ENCODE data around the gene PRDX1.

The PRDX1 gene

GRCh38 chr1:45521413-45522323, at the start of gene PRDX1:
PRDX1 (minus strand) TSS chr1:45521884; CDS start chr1:45519043, 2,841 bp downstream.
- peak; percentile 75 to 89 for DNase-seq

DNA sequence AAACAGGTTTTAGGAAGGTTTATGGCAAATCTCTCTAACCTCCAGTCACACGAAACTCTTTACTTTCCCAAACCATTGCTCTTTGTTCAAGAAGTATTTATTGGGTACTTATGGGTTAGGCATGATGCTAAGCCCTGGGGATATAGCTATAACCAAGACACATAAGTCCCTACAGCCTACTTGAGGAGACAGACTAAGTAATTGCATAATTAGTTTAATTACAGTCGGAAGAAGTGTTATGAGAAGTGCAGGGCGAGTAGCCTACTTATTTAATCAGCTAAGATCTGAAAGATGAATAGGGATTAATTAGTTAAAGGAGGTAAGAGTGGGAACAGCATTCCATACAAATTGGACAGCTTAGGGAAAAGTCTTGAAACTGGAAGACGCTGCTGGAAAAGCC, 48.9 kb upstream of the PRDX1 start:
- DNase-seq: no peak

DNA sequence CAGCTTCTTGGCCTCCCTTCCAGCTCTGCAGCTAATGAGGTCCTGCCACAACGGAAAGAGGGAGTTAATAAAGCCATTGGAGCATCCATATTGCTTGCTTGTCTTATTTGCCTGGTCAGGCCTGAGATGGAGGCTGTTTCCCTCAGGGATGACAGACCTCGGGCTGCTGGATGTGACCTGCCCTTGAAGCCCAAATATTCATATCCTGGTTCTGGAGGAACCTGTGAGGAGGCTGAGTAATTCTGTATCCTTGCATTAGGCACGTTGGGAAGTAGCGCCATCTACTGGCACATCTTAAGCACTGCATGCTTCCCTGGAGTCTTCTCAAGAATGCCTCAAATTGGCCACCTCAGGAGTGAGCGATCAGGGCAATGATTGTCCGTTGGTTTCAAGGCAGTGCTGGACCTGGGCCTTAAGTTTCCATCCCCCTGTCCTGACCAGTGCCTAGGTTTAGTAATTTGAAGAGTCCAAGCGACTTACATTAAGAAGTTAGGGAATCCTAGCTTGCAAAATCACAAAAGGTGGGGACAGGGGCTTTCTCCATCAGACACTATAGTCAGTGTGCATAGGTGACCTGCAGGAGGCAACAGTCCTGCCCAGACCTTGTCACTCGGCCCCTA, 48.4 kb upstream of the PRDX1 start:
- peak in 1 of 2 experiments; percentile 68 for DNase-seq

DNA sequence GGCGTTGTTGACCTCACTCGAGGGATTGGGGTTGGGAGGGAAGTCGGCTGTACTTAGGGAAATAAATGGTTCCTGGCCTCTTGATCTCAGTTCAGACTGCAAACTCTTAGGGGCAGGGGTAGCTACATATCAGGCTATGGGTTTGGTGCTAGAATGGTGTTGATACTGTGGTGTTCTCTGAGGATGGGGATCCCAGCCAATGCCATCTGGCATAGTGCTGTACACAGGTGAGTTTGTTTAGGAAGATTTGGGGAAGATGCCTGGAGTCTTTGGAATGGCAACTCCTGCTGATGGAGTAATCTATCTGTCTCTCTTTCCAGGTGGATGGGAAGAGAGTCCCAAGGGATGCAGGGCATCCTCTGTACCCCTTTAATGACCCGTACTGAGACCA, 47.9 kb upstream of the PRDX1 start:
- DNase-seq: peak in 1 of 2 experiments; percentile 2

DNA sequence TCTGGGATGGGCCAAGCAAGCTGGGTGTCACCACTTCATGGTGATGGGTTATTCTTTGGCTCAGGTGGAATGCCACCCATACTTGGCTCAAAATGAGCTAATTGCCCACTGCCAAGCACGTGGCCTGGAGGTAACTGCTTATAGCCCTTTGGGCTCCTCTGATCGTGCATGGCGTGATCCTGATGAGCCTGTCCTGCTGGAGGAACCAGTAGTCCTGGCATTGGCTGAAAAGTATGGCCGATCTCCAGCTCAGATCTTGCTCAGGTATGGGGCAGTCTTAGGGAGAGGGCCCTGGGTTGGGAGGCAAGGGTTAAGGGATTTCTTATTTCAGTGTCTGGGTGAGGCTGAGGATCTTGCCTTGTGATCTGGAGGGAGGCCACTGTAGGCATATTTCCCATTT, 46.7 kb upstream of the PRDX1 start:
- no peak for DNase-seq

GRCh38 chr1:45567911-45568310, 46.2 kb upstream of the PRDX1 start:
- DNase-seq: no peak

DNA sequence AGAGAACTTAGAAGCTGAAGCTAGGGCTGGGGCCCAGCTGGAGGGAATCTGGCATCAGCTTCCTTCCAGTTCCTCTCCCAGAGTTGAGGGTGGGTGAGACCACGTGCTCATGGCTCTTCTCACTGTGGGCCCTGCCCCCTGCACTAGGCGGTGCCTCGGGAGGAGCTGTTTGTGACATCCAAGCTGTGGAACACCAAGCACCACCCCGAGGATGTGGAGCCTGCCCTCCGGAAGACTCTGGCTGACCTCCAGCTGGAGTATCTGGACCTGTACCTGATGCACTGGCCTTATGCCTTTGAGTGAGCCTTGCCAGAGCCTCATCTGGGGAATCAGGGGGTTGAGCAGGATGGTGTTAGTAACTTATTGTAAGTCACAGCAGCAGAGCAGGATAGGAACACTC, 45.0 kb upstream of the PRDX1 start:
- DNase-seq: no peak

GRCh38 chr1:45563843-45564242, 42.2 kb upstream of the PRDX1 start:
- no peak for DNase-seq

DNA sequence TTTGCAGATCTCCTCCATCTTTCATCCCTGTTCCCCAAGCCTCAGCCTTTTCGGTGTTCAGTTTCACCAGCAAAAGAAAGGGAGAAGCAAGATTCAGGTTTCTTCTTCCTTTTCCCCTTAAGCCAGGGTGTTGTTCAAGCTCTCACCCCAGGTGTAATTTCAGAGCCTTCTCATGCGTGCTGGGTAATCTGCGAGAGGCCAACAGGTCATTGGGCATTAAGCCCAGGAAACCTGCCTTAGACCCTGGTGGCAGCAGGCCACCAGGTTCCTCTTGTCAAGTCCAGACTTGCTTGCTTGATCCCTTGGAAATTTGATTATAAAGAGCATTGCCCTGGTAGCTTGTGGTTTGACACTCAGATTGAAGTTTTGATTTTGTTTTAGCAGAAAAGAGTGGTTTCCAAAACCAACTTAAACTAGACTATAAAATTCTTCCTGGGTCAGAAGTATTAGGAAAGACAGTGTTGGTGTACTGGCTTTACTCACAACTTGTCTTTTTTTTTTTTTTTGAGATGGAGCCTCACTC, 35.8 kb upstream of the PRDX1 start:
- DNase-seq: no peak

DNA sequence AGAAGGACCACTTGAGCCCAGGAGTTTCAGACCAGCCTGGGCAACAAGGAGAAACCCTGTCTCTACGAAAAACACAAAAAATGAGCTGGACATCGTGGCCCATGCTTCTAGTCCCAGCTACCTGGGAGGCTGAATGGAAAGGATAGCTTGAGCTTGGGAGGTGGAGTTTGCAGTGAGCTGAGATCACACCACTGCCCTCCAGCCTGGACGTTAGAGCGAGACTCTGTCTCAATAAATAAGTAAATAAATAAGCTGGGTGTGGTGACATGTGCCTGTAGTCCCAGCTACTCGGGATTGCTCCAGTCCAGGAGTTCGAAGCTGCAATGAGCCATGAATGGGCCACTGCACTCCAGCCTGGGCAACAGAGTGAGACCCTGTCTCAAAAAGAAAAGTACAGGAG, 32.5 kb upstream of the PRDX1 start:
- DNase-seq: no peak

- no peak for DNase-seq
Measured at GRCh38 chr1:45552331-45552730, 30.6 kb upstream of the PRDX1 start.

- no peak for DNase-seq
Measured at GRCh38 chr1:45551684-45552083, 30.0 kb upstream of the PRDX1 start.

GRCh38 chr1:45550401-45551351, 29.0 kb upstream of the PRDX1 start, which contains the start of gene AKR1A1:
AKR1A1 (plus strand) TSS chr1:45550826; CDS start chr1:45561795, 10,969 bp downstream.
- peak in 1 of 2 experiments; percentile 51 for DNase-seq

DNA sequence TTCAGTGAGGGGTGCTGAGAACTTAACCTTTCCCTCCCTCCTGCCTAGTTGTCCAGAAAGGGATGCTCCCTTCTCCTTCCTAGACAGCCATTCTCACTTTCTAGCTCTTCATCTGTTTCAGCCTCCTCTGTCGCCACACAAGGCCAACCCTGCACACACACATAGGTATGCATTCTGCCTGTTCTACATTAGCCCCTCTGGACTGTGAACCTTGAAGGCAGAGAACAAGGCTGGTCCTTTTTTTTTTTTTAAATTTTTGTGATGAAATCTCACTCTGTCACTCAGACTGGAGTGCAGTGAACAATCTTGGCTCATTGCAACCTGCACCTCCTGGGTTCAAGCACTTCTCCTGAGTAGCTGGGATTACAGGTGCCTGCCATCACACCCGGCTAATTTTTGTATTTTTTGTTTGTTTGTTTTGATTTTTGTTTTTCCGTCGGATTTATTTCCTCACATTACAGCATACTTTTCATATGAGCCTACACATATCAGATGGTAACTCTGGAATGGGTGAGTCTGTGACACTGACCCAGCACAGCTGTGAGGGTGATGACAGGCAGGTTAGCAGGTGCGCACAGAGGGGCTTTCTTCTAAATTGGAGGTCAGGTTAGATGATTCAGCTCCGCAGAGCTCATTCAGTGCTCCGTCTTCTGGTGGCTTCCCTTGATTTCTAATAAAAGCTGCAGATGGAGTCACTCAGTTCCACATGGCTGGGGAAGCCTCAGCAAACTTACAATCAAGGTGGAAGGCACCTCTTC, 24.0 kb upstream of the PRDX1 start:
- DNase-seq: no peak

- DNase-seq: no peak
Measured at GRCh38 chr1:45545019-45545493, 23.4 kb upstream of the PRDX1 start.

DNA sequence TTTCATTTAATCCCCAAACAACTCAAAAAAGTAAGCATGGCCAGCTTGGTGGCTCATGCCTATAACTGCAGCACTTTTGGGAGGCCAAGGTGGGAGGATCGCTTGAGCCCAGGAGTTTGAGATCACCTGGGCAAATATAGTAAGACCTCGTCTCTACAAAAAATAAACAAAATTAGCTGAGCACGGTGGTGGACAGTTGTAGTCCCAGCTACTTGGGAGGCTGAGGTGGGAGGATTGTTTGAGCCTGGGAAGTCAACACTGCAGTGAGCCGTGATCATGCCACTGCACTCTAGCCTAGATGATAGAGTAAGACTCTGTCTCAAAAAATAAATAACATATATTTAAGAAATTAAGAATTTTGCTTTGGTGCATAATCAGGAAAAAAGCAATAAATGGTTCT, 22.8 kb upstream of the PRDX1 start:
- no peak for DNase-seq

GRCh38 chr1:45543581-45544417, 22.1 kb upstream of the PRDX1 start:
- no peak for DNase-seq

DNA sequence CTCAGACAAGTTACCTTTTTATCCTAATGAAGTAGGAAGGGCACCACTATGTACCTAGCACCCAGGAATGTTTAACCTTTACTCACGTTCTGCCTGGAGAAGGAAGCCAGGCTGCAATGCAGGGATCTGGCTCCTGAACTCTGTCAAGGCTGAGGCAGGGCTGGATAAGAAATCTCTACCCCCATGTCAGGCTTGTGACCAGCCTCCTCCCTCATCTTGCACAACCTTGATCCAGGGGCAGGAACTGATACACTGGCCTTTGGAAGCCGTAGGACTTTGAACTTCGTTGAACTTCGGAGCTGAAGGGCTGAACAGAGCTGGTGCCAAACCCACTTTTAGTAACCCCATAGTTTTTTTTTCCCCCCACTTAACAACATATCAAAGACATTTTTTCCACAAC, 20.9 kb upstream of the PRDX1 start:
- no peak for DNase-seq

GRCh38 chr1:45541193-45541592, 19.5 kb upstream of the PRDX1 start:
- DNase-seq: no peak

DNA sequence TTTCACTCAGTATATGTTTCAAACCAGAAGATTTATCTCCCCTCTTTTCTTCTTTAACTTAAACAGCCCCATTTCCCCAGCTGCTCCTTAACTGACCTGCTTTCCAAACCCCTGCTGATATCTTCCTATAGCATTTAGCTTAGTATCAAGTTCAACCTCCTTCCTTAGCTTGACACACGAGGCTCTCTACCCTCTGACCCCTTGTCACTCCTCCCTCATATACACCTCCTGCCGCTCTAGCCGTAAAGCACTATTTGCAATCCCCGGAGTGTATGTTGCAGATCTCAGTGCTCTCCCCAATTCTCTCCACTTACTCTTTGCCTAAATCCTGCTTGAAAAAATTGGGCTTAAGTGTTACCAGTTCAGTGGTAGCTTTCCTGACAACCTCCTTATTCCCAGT, 15.2 kb upstream of the PRDX1 start:
- DNase-seq: no peak
